Head of caudate nucleus (tissue), 42 donors: Measurements from ENCODE around the gene TAB3.
A peak's percentile ranks its signal among the peaks of the same experiment; 100 is the strongest.

Experiments
- DNase-seq, 42 donors: peaks; one replicate each; pipeline versions ENCODE4 v3.0.0 to v3.0.0-alpha.2; 2020 to 2021; ENCODE audit warnings: mixed read lengths in 7 of 42
- intact Hi-C: fragments of 100-400 bp; cut with DNase I; formaldehyde crosslinking; loops from one replicate; pipeline ENCODE4 v1.15.0; 2022

The TAB3 gene

GRCh38 chrX:30887721-30888120, 1.3 kb downstream of the TAB3 start:
- no peak for DNase-seq
- intact Hi-C loops, result no loop called here

- intact Hi-C loops, result no loop called here
- DNase-seq, result no peak
These were observed 1.8 kb downstream of the TAB3 start for GRCh38 chrX:30887288-30887687.

- no peak for DNase-seq
- intact Hi-C loops, result no loop called here
These were observed 3.9 kb downstream of the TAB3 start for GRCh38 chrX:30885136-30885535.

- intact Hi-C loops, result no loop called here
- DNase-seq, result no peak
These were observed 5.9 kb downstream of the TAB3 start for GRCh38 chrX:30883138-30883537.

- intact Hi-C loops, result no loop called here
These were observed 7.3 kb downstream of the TAB3 start for GRCh38 chrX:30881797-30882196.

GRCh38 chrX:30881390-30881789, 7.7 kb downstream of the TAB3 start:
- DNase-seq, result no peak
- intact Hi-C loops, result no loop called here

More at GRCh38 chrX:30881797-30882196, 7.3 kb downstream of the TAB3 start:
- no peak for DNase-seq

- DNase-seq, result no peak
- intact Hi-C loops, result no loop called here
These were observed 9.0 kb downstream of the TAB3 start for GRCh38 chrX:30880058-30880457.

GRCh38 chrX:30876367-30876766, 12.7 kb downstream of the TAB3 start:
- DNase-seq, result no peak
- intact Hi-C loops, result no loop called here

GRCh38 chrX:30875957-30876356, 13.1 kb downstream of the TAB3 start:
- intact Hi-C loops, result no loop called here
- no peak for DNase-seq

- intact Hi-C loops, result no loop called here
- DNase-seq, result no peak
These were observed 14.2 kb downstream of the TAB3 start for GRCh38 chrX:30874851-30875250.

- no peak for DNase-seq
- intact Hi-C loops, result no loop called here
These were observed 18.5 kb downstream of the TAB3 start for GRCh38 chrX:30870572-30870971.

GRCh38 chrX:30865612-30866011, 23.4 kb downstream of the TAB3 start:
- intact Hi-C loops, result no loop called here
- DNase-seq, result no peak

- intact Hi-C loops, result no loop called here
- no peak for DNase-seq
These were observed 24.0 kb downstream of the TAB3 start for GRCh38 chrX:30865015-30865414.

- intact Hi-C loops, result no loop called here
These were observed 24.7 kb downstream of the TAB3 start for GRCh38 chrX:30864383-30864785.

GRCh38 chrX:30863974-30864373, 25.1 kb downstream of the TAB3 start:
- no peak for DNase-seq

More at GRCh38 chrX:30864383-30864785, 24.7 kb downstream of the TAB3 start:
- DNase-seq, result peak in 1 of 42 donors; percentile 1

GRCh38 chrX:30858098-30858497, 31.0 kb downstream of the TAB3 start:
- intact Hi-C loops, result no loop called here
- DNase-seq, result no peak

More at GRCh38 chrX:30863974-30864373, 25.1 kb downstream of the TAB3 start:
- intact Hi-C loops, result no loop called here

- intact Hi-C loops, result no loop called here
- DNase-seq, result no peak
These were observed 37.6 kb downstream of the TAB3 start for GRCh38 chrX:30851449-30851848.

GRCh38 chrX:30835373-30835772, 53.7 kb downstream of the TAB3 start:
- DNase-seq, result no peak
- intact Hi-C loops, result no loop called here

- intact Hi-C loops, result no loop called here
- no peak for DNase-seq
These were observed 55.2 kb downstream of the TAB3 start for GRCh38 chrX:30833896-30834295.

GRCh38 chrX:30831082-30831481, 58.0 kb downstream of the TAB3 start:
- DNase-seq, result no peak
- intact Hi-C loops, result no loop called here

GRCh38 chrX:30830326-30830943, 58.6 kb downstream of the TAB3 start:
- intact Hi-C loops, result no loop called here
- DNase-seq, result no peak

GRCh38 chrX:30824275-30824674, 64.8 kb downstream of the TAB3 start:
- DNase-seq, result no peak
- intact Hi-C loops, result no loop called here
